GM06990 (cell line): ENCODE data around the gene PRM2.

Experiments used
- DNase-seq: peaks from one replicate; pipeline ENCODE4 v3.0.0-alpha.2; 2011; ENCODE audit not compliant: insufficient read length; ENCODE audit errors: extremely low read depth
- H3K27me3 ChIP-seq: replicated peaks from 2 replicates; pipeline ENCODE4 v1.6.0; 2011; ENCODE audit warnings: low read length; ENCODE audit not compliant: control insufficient read depth, insufficient read depth
- H3K36me3 ChIP-seq: 2 replicates; pipeline ENCODE4 v1.5.1; 2011; ENCODE audit warnings: low read length; ENCODE audit not compliant: control insufficient read depth, insufficient read depth
- H3K4me3 ChIP-seq: replicated peaks from 2 replicates; pipeline ENCODE4 v1.5.1; 2011; ENCODE audit warnings: low read depth, mild to moderate bottlenecking, control low read depth, low read length
- TF ChIP-seq, protein P1 (sequence below): IDR thresholded peaks from 2 replicates; pipeline ENCODE4 v1.5.1; 2011; ENCODE audit warnings: low read length, control low read depth, mild to moderate bottlenecking, inconsistent platforms; ENCODE audit not compliant: insufficient read depth, poor library complexity, severe bottlenecking

PRM2 gene

DNA sequence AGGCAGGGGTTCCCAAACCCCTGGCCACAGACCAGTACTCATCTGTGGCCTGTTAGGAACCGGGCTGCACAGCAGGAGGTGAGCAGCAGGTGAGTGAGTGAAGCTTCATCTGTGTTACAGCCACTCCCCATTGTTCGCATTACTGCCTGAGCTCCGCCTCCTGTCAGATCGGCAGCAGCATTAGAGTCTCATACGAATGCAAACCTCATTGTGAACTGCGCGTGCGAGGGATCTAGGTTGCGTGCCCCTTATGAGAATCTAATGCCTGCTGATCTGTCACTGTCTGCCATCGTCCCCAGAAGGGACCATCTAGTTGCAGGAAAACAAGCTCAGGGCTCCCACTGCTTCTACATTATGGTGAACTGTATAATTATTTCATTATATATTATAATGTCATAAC is 43.9 kb upstream of the PRM2 start:
- Histone ChIP-seq H3K27me3 (no peaks in the 10 kb centered on the region), H3K36me3 (no peaks in the 10 kb centered on the region), H3K4me3 (no peak overlapping the region)
- TF ChIP-seq, protein P1, sequence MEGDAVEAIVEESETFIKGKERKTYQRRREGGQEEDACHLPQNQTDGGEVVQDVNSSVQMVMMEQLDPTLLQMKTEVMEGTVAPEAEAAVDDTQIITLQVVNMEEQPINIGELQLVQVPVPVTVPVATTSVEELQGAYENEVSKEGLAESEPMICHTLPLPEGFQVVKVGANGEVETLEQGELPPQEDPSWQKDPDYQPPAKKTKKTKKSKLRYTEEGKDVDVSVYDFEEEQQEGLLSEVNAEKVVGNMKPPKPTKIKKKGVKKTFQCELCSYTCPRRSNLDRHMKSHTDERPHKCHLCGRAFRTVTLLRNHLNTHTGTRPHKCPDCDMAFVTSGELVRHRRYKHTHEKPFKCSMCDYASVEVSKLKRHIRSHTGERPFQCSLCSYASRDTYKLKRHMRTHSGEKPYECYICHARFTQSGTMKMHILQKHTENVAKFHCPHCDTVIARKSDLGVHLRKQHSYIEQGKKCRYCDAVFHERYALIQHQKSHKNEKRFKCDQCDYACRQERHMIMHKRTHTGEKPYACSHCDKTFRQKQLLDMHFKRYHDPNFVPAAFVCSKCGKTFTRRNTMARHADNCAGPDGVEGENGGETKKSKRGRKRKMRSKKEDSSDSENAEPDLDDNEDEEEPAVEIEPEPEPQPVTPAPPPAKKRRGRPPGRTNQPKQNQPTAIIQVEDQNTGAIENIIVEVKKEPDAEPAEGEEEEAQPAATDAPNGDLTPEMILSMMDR, result no peak
- no peak for DNase-seq

DNA sequence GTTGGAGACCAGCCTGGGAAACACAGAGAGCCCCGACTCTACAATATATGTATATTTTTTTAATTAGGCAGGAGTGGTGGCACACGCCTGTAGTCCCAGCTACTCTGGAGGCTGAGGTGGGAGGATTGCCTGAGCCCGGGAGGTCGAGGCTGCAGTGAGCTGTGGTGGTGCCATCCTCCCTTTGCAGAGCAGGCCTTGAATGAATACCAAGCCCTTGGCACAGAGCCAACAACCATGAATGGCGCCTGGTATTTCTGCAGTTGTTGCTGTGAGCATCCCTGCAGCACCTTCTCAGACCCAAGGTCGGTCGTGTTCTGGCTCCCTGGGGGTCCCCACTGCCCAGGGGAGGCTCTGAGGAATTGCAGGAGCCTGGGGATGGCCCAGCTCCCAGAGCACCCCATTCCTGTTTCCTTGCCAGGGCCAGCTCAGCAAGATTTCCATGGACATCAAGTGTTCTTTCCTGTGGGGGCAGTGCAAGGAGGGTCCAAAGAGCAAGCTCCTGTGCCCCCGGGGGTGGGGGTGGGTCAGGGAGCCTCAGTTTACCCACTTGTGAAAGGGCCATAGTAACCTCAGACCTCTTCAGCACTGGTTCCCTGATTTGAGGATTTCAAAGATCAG is 43.4 kb upstream of the PRM2 start:
- no peak overlapping the region for H3K4me3 ChIP-seq
- no peaks in the 10 kb centered on the region for H3K27me3 ChIP-seq
- H3K36me3 ChIP-seq, result no peaks in the 10 kb centered on the region
- DNase-seq, result no peak
- TF ChIP-seq, protein P1, result no peak

DNA sequence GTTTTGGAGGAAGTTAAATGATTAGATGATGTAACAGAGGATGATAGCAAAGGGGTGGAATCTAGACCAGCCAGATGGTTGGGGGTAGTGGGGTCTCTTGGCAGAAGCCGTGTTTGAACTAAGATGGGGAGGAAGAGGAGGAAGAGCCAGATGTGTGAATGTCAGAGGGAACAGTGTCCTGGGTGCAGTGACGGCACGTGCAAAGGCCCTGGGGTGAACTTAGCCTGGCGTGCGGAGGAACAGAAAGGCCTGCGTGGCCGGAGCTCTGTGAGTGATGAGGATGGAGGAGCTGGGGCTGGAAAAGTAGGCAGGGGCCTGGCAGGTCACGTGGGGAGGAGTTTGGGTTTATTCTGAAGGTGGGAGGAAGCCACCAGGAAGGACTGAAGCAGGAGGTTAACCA is 42.5 kb upstream of the PRM2 start:
- DNase-seq, result no peak
- no peaks in the 10 kb centered on the region for H3K36me3 ChIP-seq
- TF ChIP-seq, protein P1, result no peak
- H3K27me3 ChIP-seq, result no peaks in the 10 kb centered on the region
- H3K4me3 ChIP-seq, result no peak overlapping the region

DNA sequence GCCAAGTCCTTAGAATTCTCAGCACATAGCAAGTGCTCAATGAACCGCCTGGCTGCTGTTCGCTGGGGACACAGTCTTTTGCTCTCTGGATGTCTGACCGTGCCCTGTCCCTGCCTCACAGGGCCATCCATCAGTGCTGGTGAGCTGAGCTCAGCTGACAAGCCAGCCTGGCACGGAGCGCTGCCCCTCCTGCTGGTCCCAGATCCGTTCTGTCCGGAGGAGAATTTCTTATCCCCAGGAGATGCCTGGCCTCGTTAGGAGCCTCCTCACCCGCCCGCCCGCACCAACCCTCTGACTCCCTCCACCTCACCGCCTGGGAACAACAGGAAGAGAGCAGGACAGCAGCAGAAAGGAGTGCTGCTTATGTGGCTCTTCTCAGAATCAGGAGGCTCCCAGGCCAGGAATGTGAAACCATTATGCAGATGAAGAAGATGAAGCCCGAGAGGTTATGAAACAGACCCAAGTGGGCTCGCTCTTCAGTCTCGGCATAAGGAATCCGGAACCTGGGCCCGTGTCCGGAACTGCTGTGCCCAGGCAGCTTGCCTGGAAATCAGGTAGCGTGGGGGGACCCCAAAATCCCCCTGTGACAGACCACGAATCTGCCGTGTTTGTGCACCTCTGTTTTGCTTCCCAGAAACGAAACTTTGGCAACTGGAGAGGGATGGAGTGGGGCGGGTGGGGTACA is 40.2 kb upstream of the PRM2 start:
- DNase-seq, result no peak
- H3K27me3 ChIP-seq, result no peaks in the 10 kb centered on the region
- TF ChIP-seq, protein P1, result no peak
- H3K36me3 ChIP-seq, result no peaks in the 10 kb centered on the region
- H3K4me3 ChIP-seq, result no peak overlapping the region

- Histone ChIP-seq H3K4me3 (no peak overlapping the region), H3K36me3 (no peaks in the 10 kb centered on the region), H3K27me3 (no peaks in the 10 kb centered on the region)
- no peak for DNase-seq
- TF ChIP-seq, protein P1, result no peak
Observed at GRCh38 chr16:11315510-11315909, 39.2 kb upstream of the PRM2 start.
